GM12891 (cell line): ENCODE data around the gene RTP5.
"Not testable (repeated sequence)": the region's sequence is repeated elsewhere in the genome, so short reads cannot be mapped to it uniquely, and the experiment has no call there.

Experiments
- DNase-seq: peaks from one replicate; pipeline ENCODE4 v3.0.0; 2011; ENCODE audit warnings: low spot score; ENCODE audit not compliant: insufficient read length
- FAIRE-seq: peaks from 2 replicates; lab custom pipeline; 2011; peaks lifted over from hg19 to GRCh38; lab: Jason Lieb, UNC
- PAX5 ChIP-seq: IDR thresholded peaks from 2 replicates; pipeline ENCODE4 v1.6.1; 2011; ENCODE audit warnings: low read length, moderate library complexity, mild to moderate bottlenecking; ENCODE audit not compliant: insufficient read depth, severe bottlenecking
- POLR2A ChIP-seq: IDR thresholded peaks from 2 replicates; pipeline ENCODE4 v1.6.1; 2011; ENCODE audit warnings: low read depth, low read length, control low read depth
- POLR2AphosphoS5 ChIP-seq: IDR thresholded peaks from 2 replicates; pipeline ENCODE4 v1.6.1; 2011; ENCODE audit warnings: low read depth, low read length, control low read depth
- POU2F2 ChIP-seq: IDR thresholded peaks from 2 replicates; pipeline ENCODE4 v1.6.1; 2011; ENCODE audit warnings: low read depth, mild to moderate bottlenecking, control low read depth, low read length, moderate library complexity
- SPI1 ChIP-seq: IDR thresholded peaks from 2 replicates; pipeline ENCODE4 v1.6.1; 2011; ENCODE audit warnings: low read depth, low read length, control low read depth
- TAF1 ChIP-seq: IDR thresholded peaks from 2 replicates; pipeline ENCODE4 v1.6.1; 2011; ENCODE audit warnings: low read depth, low read length, control low read depth

RTP5 gene

GRCh38 chr2:241870611-241871537, 1.3 kb downstream of the RTP5 start:
- DNase-seq (no peak), FAIRE-seq (peak; percentile 20)
- TF ChIP-seq POLR2AphosphoS5 (no peak), POU2F2 (no peak), POLR2A (no peak), TAF1 (no peak)

- no peak for FAIRE-seq
- no peak for TF ChIP-seq TAF1
- TF ChIP-seq PAX5: no peak
- no peak for TF ChIP-seq POLR2A
- no peak for TF ChIP-seq SPI1
- no peak for TF ChIP-seq POU2F2
- no peak for TF ChIP-seq POLR2AphosphoS5
- DNase-seq: no peak
Observed at GRCh38 chr2:241871538-241872312, 2.2 kb downstream of the RTP5 start.

DNA sequence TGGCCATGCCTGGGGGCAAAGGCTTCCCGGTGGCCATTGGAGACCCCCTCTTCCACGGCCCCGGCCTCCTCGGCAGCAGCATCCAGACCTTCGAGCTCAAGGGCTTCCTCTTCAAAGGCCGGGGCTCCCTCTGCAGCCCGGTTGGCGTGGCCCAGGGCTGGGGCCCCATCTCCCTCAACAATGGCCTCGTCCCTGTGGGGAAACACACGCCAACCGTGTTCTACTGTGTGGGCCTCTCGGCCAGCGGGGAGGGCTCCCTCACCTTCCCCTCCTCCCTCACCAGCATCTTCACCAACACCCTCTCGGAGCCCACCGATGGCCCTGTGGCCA, 2.7 kb downstream of the RTP5 start:
- DNase-seq (no peak), FAIRE-seq (peak; percentile 16)
- TF ChIP-seq POLR2AphosphoS5 (no peak), POLR2A (no peak), SPI1 (no peak), POU2F2 (no peak), PAX5 (no peak), TAF1 (no peak)

- DNase-seq (no peak), FAIRE-seq (no peak)
- TF ChIP-seq TAF1 (no peak), SPI1 (no peak), POLR2A (no peak), POU2F2 (no peak), POLR2AphosphoS5 (no peak), PAX5 (no peak)
Observed at GRCh38 chr2:241873081-241873802, 3.7 kb downstream of the RTP5 start.

DNA sequence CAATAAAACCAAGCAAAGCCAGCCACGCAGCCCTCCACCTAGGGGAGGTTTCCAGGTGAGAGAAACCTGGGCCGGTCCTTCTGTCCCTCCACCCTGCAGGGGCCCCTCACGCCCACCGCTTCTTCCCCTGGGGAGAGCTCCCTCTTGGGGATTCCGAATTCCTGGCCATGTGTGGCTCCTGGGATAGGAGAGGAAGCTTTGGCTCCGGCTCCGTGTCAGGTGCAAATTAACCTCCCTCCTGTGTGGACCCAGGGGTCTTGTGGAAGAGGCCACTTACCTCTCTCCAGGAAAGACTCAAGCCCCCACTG, 4.2 kb downstream of the RTP5 start:
- no peak for FAIRE-seq
- no peak for DNase-seq
- TF ChIP-seq TAF1 (no peak), PAX5 (no peak), POU2F2 (no peak), POLR2AphosphoS5 (no peak), SPI1 (no peak), POLR2A (no peak)

GRCh38 chr2:241874277-241874925, 4.9 kb downstream of the RTP5 start:
- DNase-seq: no peak
- no peak for FAIRE-seq
- TF ChIP-seq POU2F2: no peak
- TF ChIP-seq POLR2A: no peak
- no peak for TF ChIP-seq PAX5
- TF ChIP-seq POLR2AphosphoS5: no peak

DNA sequence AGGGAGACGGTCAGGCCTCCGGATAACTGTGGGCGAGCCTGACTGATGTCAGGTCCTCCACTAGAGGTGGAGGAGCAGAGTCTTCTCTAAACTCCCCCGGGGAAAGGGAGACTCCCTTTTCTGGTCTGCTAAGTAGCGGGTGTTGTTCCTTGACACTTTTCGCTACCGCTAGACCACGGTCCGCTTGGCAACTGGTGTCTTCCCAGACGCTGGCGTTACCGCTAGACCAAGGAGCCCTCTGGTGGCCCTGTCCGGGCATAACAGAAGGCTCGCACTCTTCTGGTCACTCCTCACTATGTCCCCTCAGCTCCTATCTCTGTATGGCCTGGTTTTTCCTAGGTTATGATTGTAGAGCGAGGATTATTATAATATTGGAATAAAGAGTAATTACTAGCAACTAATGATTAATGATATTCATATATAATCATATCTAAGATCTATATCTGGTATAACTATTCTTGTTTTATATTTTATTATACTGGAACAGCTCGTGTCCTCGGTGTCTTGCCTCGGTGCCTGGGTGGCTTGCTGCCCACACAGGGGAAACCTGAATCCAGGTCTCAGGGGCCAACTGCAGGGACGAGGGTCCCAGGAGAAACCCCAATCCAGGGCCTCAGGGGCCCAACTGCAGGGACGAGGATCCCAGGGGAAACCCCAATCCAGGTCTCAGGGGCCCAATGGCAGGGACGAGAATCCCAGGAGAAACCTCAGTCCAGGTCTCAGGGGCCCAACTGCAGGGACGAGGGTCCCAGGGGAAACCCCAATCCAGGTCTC, 6.4 kb downstream of the RTP5 start:
- FAIRE-seq: peak; percentile 90
- DNase-seq: not testable (repeated sequence)
- TF ChIP-seq PAX5: peak; percentile 50

- no peak for TF ChIP-seq TAF1
- no peak for TF ChIP-seq PAX5
- no peak for TF ChIP-seq POLR2AphosphoS5
- DNase-seq: no peak
- no peak for FAIRE-seq
Observed at GRCh38 chr2:241876528-241877196, 7.1 kb downstream of the RTP5 start.

DNA sequence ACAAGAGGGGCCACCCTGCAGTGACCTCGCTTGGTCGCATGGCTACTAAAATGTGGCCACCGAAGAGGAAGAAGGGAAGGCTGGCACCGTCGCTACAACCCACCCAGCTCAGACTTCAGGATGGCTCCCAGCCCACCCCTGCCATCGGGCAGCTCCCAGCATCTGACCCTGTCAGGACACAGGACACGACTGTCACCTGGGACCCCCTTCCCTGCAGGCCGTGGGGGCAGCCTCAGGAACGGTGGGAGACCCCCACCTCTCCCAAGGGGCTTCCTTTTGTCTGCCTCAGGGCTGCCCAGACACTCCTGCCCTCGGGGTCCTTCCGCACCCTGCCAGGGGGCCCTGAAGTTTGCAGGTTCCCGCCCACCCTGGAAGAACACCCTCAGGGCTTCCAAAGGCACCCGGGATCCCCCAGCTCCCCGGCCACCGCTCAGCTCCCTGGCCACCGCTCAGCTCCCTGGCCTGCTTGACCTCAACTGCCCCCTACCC, 7.7 kb downstream of the RTP5 start:
- FAIRE-seq: no peak
- no peak for DNase-seq
- TF ChIP-seq POLR2A (no peak), TAF1 (no peak), POLR2AphosphoS5 (no peak), POU2F2 (no peak), SPI1 (no peak), PAX5 (no peak)
